GM18502 (cell line): ENCODE measurements around the gene EFNA2.
"Not testable (repeated sequence)": the region's sequence is repeated elsewhere in the genome, so short reads cannot be mapped to it uniquely, and the experiment has no call there.

ENCODE experiments used
- ATAC-seq: cut with Tn5 transposase; IDR thresholded peaks from one replicate; pipeline ENCODE4 v1.9.1; 2021; ENCODE audit warnings: mild to moderate bottlenecking; ENCODE audit not compliant: unreplicated experiment, poor library complexity

Gene EFNA2

DNA sequence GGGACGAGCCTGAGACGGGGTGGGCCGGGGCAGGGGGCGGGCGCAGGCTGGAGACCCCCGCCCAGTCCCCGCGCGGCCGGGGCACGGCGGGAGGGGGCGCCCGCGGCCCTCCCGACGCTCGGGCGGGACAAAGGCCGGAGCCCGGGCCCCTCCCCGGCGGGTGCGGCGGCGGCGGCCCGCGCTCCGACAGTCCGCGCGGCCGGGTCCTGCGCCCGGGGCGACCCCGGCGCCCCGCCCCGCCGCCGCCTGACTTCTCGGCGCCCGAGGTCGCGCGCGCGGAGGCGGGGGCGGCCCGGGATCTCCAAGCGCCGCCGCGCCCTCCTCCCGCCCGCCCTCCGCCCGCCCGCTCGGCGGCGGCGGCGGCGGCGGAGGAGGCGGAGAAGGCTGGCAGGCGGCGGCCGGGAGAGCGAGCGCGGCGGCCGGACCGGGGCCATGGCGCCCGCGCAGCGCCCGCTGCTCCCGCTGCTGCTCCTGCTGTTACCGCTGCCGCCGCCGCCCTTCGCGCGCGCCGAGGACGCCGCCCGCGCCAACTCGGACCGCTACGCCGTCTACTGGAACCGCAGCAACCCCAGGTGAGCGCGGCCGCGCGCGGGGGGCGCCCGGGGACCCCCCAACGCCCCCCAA is at the start of gene EFNA2:
TSS of gene EFNA2 (plus strand) at position 137 of the 624 bp plus-strand sequence. CDS start at position 433, 296 bp downstream.
- ATAC-seq = no peak

DNA sequence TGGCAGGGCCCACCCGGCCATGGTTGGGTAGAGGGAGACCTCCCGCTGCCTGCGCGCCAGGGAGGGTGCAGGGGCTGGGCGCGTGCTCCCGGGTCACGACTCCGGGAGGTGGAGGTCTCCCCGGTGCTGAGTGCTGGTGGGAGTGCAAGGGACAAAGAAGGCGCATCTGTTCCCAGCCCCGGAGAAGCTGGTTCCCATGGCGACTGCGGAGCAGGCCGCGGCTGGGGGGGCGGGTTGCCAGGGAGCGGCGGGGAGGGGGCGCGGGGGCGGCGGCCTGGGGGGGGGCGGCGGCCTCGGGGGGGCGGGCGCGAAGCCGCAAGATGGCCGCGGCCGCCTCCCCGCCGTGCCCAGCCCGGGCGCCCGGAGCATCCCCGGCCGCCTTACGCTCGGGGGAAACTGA is 49.1 kb upstream of the EFNA2 start:
- ATAC-seq = no peak

GRCh38 chr19:1237027-1237659 is 48.5 kb upstream of the EFNA2 start:
- ATAC-seq = no peak

GRCh38 chr19:1237754-1238368 is 47.8 kb upstream of the EFNA2 start, which contains the start of gene CBARP:
CBARP (minus strand) TSS chr19:1238005; CDS start chr19:1236100, 1,905 bp downstream.
- no peak for ATAC-seq

DNA sequence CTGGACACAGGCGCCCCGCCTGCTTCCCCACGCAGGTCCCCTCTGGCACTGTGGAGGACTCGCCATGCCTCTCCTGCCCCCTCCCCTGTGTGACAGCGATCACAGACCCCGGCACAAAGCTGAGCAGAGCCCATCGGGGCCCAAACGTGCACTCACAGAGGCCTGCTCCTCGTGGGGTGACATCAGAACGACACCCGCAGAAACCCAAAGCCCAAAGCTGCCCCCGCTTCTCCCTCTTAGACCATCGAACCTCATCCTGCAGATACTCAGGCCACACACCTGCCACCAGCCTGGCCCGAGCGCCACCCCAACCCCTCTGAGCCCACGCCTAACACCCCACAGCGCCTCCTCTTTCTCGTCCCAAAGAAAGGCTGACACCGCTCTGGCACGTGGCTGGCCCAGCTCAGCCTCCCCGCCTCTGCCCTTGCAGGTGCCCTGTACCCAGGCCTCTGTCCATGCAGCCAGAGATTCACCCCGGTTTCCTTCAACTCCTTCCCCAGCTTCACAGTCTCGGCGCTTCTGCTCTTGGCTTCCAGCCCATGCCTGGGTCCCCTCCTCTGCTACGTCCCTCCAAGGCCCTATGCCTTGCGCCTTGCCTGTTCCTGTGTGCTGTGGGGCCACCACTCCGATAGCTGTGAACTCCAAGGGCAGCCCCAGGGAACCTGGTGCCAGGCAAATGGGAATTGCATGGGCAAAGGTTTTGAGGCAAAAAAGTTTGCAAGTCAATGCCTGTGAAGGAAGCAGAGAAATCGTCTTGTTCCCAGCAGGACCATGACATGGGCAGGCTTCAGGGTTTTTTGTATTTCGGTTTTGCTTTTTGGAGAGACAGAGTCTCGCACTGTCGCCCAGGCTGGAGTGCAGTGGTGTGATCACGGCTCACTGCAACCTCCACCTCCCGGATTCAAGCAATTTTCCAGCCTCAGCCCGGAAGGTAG is 47.0 kb upstream of the EFNA2 start:
- ATAC-seq = no peak

- ATAC-seq = no peak
These were observed 46.3 kb upstream of the EFNA2 start for GRCh38 chr19:1239420-1239795.

DNA sequence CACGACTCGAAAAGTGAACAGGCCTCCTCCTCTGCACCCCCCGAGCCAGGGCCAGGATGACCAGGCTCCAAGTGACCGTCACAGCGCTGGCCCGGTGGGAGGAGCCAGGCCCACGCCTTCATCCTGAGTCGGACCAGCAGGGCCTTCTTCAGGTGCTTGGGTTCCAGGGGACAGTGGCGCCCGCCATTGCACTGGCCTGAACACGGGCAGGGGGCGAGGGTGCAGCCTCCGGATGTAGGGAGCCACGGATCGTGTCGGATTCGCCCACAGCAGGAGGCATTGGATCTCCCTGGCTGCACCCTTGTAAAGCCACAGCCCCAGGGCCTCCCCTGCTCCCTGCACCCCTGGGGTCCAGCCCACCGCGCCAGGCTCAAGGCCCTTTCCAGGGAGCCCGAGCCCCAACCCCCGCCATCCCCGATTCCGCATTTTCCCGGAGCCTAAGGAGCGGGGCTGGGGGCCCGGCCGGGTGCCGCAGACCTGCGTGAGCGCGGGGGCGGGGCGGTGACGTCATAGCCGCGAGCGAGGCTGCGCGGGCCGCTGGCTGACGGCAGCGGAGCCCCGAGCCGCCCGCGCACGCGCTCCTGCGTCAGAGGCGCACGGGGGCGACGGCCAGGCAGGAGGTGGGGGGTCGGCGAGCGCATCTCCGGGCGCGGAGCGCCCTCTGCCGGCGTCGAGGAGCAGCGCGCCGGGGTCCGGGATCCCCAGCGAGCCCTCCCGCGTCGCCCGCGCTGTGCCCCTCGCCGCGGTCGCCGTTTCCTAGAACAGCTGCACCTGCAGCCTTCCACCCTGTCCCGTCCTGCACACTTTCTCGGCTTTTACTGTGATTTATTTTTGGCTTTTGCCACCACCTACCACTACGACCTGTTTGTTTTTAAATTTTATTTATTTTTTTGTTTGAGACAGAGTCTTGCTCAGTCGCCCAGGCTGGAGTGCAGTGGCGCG is 45.6 kb upstream of the EFNA2 start:
- ATAC-seq = peak; percentile 40

- no peak for ATAC-seq
These were observed 44.7 kb upstream of the EFNA2 start for GRCh38 chr19:1240925-1241324.

DNA sequence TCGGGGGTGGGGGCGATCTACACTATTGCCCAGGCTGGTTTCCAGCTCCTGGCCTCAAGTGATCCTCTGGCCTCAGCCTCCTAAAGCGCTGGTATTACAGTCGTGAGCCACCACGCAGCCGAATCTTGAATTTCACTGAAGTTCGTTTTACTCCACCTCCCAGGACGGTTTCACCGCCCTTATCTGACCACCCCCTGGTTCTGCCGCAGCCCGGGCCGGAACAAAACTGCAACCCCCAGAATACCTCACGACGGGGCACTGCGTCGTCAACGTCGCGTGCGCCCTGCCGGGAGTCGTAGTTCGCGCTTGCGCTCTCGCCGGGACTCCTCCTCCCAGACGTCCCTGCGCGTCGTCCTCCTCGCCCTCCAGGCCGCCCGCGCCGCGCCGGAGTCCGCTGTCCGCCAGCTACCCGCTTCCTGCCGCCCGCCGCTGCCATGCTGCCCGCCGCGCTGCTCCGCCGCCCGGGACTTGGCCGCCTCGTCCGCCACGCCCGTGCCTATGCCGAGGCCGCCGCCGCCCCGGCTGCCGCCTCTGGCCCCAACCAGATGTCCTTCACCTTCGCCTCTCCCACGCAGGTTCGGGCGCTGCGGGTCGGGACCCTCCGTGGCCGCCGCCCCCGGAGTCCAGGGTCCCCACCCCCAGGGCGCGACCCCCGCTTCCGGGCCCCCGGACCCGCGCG is 44.1 kb upstream of the EFNA2 start, which contains the start of gene ATP5F1D:
TSS of gene ATP5F1D (plus strand) at position 335 of the 679 bp plus-strand sequence. CDS start at position 435, 100 bp downstream.
- ATAC-seq = peak; percentile 39

DNA sequence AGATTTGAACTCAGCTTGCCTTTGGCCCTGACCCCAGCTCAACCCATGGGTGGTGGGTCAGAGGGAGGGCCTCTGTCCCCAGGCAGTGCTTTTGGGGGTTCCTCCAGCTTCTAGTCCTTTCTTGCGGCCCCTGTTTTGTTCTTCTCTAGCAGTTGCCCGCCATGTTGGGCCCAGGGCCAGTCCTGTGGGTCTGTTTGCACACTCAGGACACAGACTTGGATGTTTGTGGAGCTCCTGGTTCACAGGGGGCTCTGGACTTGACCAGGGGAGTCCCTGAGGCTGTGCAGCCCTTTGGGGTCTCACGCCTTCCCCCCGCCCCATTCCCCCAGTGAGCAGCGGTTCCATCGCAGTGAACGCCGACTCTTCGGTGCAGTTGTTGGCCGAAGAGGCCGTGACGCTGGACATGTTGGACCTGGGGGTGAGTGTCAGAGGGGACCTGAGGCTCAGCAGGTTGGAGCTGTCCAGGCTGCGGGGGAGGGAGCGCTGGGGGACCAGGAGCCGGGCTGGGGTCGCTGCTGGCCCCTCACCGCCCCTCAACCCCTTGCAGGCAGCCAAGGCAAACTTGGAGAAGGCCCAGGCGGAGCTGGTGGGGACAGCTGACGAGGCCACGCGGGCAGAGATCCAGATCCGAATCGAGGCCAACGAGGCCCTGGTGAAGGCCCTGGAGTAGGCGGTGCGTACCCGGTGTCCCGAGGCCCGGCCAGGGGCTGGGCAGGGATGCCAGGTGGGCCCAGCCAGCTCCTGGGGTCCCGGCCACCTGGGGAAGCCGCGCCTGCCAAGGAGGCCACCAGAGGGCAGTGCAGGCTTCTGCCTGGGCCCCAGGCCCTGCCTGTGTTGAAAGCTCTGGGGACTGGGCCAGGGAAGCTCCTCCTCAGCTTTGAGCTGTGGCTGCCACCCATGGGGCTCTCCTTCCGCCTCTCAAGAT is 41.6 kb upstream of the EFNA2 start:
- ATAC-seq = no peak

DNA sequence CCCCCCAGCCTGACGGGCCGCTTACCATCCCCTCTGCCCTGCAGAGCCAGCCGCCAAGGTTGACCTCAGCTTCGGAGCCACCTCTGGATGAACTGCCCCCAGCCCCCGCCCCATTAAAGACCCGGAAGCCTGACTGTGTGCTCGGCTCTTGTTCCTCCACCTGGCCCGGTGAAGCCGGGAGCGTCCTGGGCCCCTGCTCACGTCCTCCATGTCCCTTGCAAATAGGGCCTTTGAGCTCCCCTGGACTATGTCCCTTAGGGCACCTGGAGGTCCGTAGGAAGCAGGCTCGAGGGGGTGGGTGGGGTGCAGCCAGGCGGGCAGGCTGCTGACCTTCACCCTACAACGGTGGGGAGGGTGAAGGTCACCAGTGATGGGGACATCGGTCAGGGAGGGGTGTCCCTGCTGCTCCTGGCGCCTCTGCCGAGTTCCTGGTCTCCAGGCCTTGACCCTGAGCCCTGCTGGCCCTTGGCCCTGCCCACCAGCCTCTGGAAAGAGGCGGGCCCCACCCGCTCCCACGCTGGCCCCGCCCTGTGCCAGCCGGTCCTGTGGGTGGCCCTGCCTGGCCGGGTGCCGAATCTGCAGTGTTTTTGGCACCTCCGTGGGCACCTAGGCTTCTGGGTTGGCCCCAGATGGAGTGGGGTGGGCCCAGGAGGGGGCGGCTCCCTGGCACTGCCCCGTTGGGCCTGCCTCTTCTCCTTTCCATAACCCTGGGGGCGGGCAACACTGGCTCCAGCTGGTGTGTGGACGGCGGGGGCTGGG is 40.8 kb upstream of the EFNA2 start:
- no peak for ATAC-seq

- ATAC-seq = no peak
These were observed 40.0 kb upstream of the EFNA2 start for GRCh38 chr19:1245494-1246264.

DNA sequence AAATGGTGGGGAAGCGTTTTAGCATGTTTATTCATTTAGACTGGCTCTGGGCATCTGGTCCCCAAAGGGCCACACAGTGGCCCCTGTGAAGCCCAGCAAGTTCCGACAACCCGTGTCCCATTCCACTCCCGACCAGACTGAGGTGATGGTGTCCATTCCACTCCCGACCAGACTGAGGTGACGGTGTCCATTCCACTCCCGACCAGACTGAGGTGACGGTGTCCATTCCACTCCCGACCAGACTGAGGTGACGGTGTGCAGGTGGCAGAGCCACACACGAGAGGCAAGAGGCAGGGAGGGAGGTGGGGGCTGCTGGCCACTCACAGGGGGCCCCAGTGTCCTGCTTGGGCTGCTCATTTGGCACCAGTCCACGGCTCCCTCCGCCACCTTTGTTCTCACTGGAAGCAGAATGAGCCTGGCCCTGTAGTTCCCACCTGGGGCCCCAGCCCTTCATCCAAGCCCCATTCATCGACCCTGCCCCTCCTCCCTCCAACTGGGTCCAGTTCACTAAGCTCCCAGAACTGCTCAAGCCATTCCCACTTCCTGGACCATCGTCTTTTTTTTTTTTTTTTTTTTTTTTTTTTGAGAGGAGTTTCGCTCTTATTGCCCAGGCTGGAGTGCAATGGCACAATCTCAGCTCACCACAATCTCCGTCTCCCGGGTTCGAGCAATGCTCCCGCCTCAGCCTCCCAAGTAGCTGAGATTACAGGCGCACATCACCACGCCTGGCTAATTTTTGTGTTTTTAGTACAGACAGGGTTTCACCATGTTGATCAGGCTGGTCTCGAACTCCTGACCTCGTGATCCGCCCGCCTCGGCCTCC is 39.2 kb upstream of the EFNA2 start:
- not testable (repeated sequence) for ATAC-seq

- no peak for ATAC-seq
These were observed 37.9 kb upstream of the EFNA2 start for GRCh38 chr19:1247748-1248138.

DNA sequence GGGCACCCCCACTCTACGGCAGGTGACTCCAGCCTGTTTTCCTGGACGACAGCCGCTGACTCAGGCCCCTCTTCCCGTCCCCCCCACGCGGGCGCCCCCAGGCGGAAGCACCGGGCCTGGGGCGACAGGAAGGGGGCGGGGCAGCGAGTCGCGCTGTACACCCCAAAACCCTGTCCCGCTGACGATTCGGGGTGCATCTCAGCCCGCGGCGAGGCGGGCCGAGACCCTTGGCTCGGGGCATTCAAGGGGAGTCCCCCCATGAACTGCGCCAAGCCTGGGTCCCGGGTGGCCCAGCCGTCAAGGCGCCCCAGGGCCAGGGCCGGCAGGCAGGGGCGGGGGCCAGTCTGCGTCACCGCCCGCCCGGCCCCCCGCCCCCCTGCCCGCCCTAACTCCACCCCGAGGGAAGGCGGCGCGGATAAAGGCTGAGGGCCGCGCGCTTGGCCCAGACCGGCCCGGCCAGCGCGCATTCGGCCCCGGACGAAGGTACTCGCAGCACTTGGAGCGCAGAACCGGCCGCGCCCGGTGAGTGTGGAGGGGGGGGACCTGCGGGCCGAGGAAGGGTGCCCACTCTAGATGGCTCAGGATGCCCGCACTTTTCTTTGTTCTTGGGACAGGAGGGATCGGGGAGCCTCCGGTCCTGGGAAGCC is 37.4 kb upstream of the EFNA2 start, which contains the start of gene MIDN:
TSS of gene MIDN (plus strand) at position 445 of the 647 bp plus-strand sequence. CDS start 1,714 bp downstream, outside the sequence.
- peak; percentile 18 for ATAC-seq
